Stimulated activated CD8-positive, alpha-beta memory T cell treated with anti-CD3 and anti-CD28 coated beads, Interleukin-2, amount 100 ng/mL, for 48 hours (primary cell): ENCODE measurements around the gene CBR1.
"Not testable (repeated sequence)": the region's sequence is repeated elsewhere in the genome, so short reads cannot be mapped to it uniquely, and the experiment has no call there.

Source experiments
- DNase-seq, 2 donors: peaks; one replicate each; pipeline ENCODE4 v3.0.0-alpha.2; 2020; ENCODE audit warnings: low read depth in 2 of 2

The CBR1 gene

GRCh38 chr21:36048357-36048756 lies 21.5 kb upstream of the CBR1 start:
- no peak for DNase-seq

- no peak for DNase-seq
These were observed 16.7 kb upstream of the CBR1 start for GRCh38 chr21:36052860-36053714.

- no peak for DNase-seq
These were observed 16.1 kb upstream of the CBR1 start for GRCh38 chr21:36053715-36054062.

GRCh38 chr21:36055551-36055950 lies 14.3 kb upstream of the CBR1 start:
- no peak for DNase-seq

- peak; percentile 14 to 16 for DNase-seq
These were observed 10.0 kb upstream of the CBR1 start for GRCh38 chr21:36059823-36060158.

GRCh38 chr21:36060159-36060921 lies 9.5 kb upstream of the CBR1 start, which contains the start of gene SETD4:
SETD4 (minus strand) TSS chr21:36060526; CDS start chr21:36058888, 1,638 bp downstream.
- peak; percentile 91 for DNase-seq

GRCh38 chr21:36061445-36061844 lies 8.4 kb upstream of the CBR1 start:
- no peak for DNase-seq

- DNase-seq, result no peak
These were observed 6.3 kb upstream of the CBR1 start for GRCh38 chr21:36063375-36064084.

- no peak for DNase-seq
These were observed 5.8 kb upstream of the CBR1 start for GRCh38 chr21:36064085-36064460.

GRCh38 chr21:36065497-36066036 lies 4.3 kb upstream of the CBR1 start:
- no peak for DNase-seq

- no peak for DNase-seq
These were observed 951 bp upstream of the CBR1 start for GRCh38 chr21:36068748-36069398.

- DNase-seq, result no peak
These were observed 1.2 kb downstream of the CBR1 start for GRCh38 chr21:36070999-36071398.

- no peak for DNase-seq
These were observed 2.8 kb downstream of the CBR1 start for GRCh38 chr21:36072453-36073162.

GRCh38 chr21:36073181-36073580 lies 3.4 kb downstream of the CBR1 start:
- no peak for DNase-seq

- not testable (repeated sequence) for DNase-seq
These were observed 4.1 kb downstream of the CBR1 start for GRCh38 chr21:36073911-36074310.

GRCh38 chr21:36075171-36075570 lies 5.3 kb downstream of the CBR1 start:
- no peak for DNase-seq

GRCh38 chr21:36075953-36076352 lies 6.1 kb downstream of the CBR1 start:
- no peak for DNase-seq

GRCh38 chr21:36076878-36077655 lies 7.2 kb downstream of the CBR1 start:
- no peak for DNase-seq

GRCh38 chr21:36077758-36078157 lies 7.9 kb downstream of the CBR1 start:
- no peak for DNase-seq

- DNase-seq, result no peak
These were observed 9.3 kb downstream of the CBR1 start for GRCh38 chr21:36079010-36079649.
